Upper lobe of right lung (tissue), 1 donor: Measurements from ENCODE around the gene MTCL1. TPM values are rescaled to one million over a fixed set of nuclear protein-coding genes. Genes with fewer than 3 reads are reported as not detected.
A peak's percentile ranks its signal among the peaks of the same experiment; 100 is the strongest.
"Not testable (repeated sequence)": the region's sequence is repeated elsewhere in the genome, so short reads cannot be mapped to it uniquely, and the experiment has no call there.

ENCODE experiments used
- ATAC-seq: fragments of 200-7000 bp; cut with Tn5 transposase; one replicate; pipeline ENCODE4 v1.9.1; 2020; ENCODE audit warnings: mild to moderate bottlenecking, moderate library complexity
- DNase-seq: peaks from one replicate; pipeline ENCODE4 v3.0.0-alpha.2; 2020
- H3K27ac ChIP-seq: fragments of 200-600 bp; one replicate; pipeline ENCODE4 v1.8.0; 2022
- H3K27me3 ChIP-seq: fragments of 200-600 bp; one replicate; pipeline ENCODE4 v1.8.0; 2022; ENCODE audit warnings: mild to moderate bottlenecking
- H3K36me3 ChIP-seq: fragments of 200-600 bp; one replicate; pipeline ENCODE4 v1.8.0; 2022
- H3K4me1 ChIP-seq: fragments of 200-600 bp; one replicate; pipeline ENCODE4 v1.8.0; 2022
- H3K4me3 ChIP-seq: fragments of 200-600 bp; one replicate; pipeline ENCODE4 v1.8.0; 2022; ENCODE audit warnings: mild to moderate bottlenecking
- H3K9me3 ChIP-seq: fragments of 200-600 bp; one replicate; pipeline ENCODE4 v1.8.0; 2022
- intact Hi-C: fragments of 100-400 bp; cut with DNase I; formaldehyde crosslinking; loops from one replicate; pipeline ENCODE4 v1.11.0; 2022
- total RNA-seq: library from RNA; stranded (reverse); fragmentation: NEBNext Ultra II Directional; extraction: Animal tissue kit (Norgen Biotek cat#: 25700); gene quantifications from one replicate; pipeline ENCODE4 v1.2.1, GENCODE V29; 2021
- TF ChIP-seq, protein P1 (sequence below): fragments of 200-600 bp; IDR thresholded peaks from one replicate; pipeline ENCODE4 v1.8.0; 2022; ENCODE audit warnings: antibody characterized with exemption
- donor health status: DM: no; HTN: yes; CAD: no; lungs with severe emphysema.

MTCL1 gene
- total RNA-seq, 1 donor from 2014 or later, result 10.1 TPM

- ATAC-seq, result peak; percentile 17
- intact Hi-C loops, result no loop called here
- H3K27ac ChIP-seq, result no peak overlapping the region
These were observed 49.9 kb downstream of the MTCL1 start for GRCh38 chr18:8754995-8755960.

GRCh38 chr18:8756571-8756970 is 51.2 kb downstream of the MTCL1 start:
- intact Hi-C loops, result no loop called here
- no peak for DNase-seq
- Histone ChIP-seq H3K27me3 (no peaks in the 10 kb centered on the region), H3K27ac (no peak overlapping the region), H3K9me3 (no peaks in the 10 kb centered on the region), H3K4me1 (no peaks in the 10 kb centered on the region), H3K4me3 (no peak overlapping the region), H3K36me3 (no peaks in the 10 kb centered on the region)
- no peak for ATAC-seq
- TF ChIP-seq, protein P1, sequence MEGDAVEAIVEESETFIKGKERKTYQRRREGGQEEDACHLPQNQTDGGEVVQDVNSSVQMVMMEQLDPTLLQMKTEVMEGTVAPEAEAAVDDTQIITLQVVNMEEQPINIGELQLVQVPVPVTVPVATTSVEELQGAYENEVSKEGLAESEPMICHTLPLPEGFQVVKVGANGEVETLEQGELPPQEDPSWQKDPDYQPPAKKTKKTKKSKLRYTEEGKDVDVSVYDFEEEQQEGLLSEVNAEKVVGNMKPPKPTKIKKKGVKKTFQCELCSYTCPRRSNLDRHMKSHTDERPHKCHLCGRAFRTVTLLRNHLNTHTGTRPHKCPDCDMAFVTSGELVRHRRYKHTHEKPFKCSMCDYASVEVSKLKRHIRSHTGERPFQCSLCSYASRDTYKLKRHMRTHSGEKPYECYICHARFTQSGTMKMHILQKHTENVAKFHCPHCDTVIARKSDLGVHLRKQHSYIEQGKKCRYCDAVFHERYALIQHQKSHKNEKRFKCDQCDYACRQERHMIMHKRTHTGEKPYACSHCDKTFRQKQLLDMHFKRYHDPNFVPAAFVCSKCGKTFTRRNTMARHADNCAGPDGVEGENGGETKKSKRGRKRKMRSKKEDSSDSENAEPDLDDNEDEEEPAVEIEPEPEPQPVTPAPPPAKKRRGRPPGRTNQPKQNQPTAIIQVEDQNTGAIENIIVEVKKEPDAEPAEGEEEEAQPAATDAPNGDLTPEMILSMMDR, result no peak

More at GRCh38 chr18:8754995-8755960, 49.9 kb downstream of the MTCL1 start:
- DNase-seq, result no peak
- Histone ChIP-seq H3K4me1 (no peaks in the 10 kb centered on the region), H3K36me3 (no peaks in the 10 kb centered on the region), H3K9me3 (no peaks in the 10 kb centered on the region), H3K4me3 (no peak overlapping the region), H3K27me3 (no peaks in the 10 kb centered on the region)
- TF ChIP-seq, protein P1, result no peak

- ATAC-seq (no peak), DNase-seq (no peak)
- Histone ChIP-seq H3K9me3 (no peaks in the 10 kb centered on the region), H3K36me3 (no peaks in the 10 kb centered on the region), H3K4me1 (no peaks in the 10 kb centered on the region), H3K4me3 (no peak overlapping the region), H3K27ac (no peak overlapping the region), H3K27me3 (no peaks in the 10 kb centered on the region)
- intact Hi-C loops, result no loop called here
- TF ChIP-seq, protein P1, result no peak
These were observed 52.1 kb downstream of the MTCL1 start for GRCh38 chr18:8757396-8757997.

- ATAC-seq (no peak), DNase-seq (no peak)
- no peak overlapping the region for H3K27ac ChIP-seq
- intact Hi-C loops, result no loop called here
- no peaks in the 10 kb centered on the region for H3K9me3 ChIP-seq
- no peak overlapping the region for H3K4me3 ChIP-seq
- TF ChIP-seq, protein P1, result no peak
- no peaks in the 10 kb centered on the region for H3K4me1 ChIP-seq
- H3K27me3 ChIP-seq, result no peaks in the 10 kb centered on the region
- no peaks in the 10 kb centered on the region for H3K36me3 ChIP-seq
These were observed 53.1 kb downstream of the MTCL1 start for GRCh38 chr18:8758466-8758865.

DNA sequence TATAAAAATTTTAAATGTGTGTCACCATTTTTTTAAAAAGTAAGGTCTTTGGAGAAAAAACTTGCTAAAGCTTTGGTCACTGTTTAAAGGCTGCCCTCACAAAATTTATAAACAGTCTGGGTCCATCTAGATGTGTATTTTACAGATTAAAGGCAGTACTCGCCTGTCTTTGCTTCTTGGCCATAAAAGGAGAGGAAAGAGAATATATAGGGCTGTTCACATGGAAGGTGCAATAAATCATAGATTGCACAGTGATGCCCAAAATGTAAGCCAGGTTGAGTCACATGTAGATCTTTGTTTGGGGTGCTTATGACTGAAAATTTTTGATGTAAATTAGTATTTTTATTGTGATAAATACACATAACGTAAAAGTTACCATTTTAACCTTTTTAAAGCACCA is 55.6 kb downstream of the MTCL1 start:
- TF ChIP-seq, protein P1, result no peak
- no peak for DNase-seq
- Histone ChIP-seq H3K4me1 (no peaks in the 10 kb centered on the region), H3K36me3 (no peaks in the 10 kb centered on the region), H3K9me3 (no peaks in the 10 kb centered on the region), H3K27ac (no peak overlapping the region), H3K4me3 (no peak overlapping the region), H3K27me3 (no peaks in the 10 kb centered on the region)
- intact Hi-C loops, result no loop called here
- no peak for ATAC-seq

DNA sequence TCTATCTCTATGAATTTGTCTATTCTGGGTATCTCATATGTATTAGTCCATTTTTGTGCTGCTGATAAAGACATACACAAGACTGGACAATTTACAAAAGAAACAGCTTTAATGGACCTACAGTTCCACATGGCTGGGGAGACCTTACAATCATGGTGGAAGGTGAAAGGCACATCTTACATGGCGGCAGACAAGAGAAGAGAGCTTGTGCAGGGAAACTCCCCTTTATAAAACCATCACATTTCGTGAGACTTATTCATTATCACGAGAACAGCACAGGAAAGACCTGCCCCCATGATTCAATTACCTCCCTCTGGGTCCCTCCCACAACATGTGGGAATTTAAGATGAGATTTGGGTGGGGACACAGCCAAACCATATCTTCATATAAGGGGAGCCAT is 56.2 kb downstream of the MTCL1 start:
- H3K4me1 ChIP-seq, H3K36me3 ChIP-seq, H3K9me3 ChIP-seq, H3K4me3 ChIP-seq, ATAC-seq, DNase-seq, intact Hi-C loops, H3K27ac ChIP-seq, H3K27me3 ChIP-seq: not testable (repeated sequence)
